ENCODE measurements around the gene RNGTT. TPM values are rescaled to one million over a fixed set of nuclear protein-coding genes. Genes with fewer than 3 reads are reported as not detected.

Gene RNGTT
- total RNA-seq, 1 experiment from 2014 or later: 15.2 TPM

- intact Hi-C loops (cut with micrococcal nuclease; ENCODE audit: unreplicated experiment): loop anchor here (1.0 to 10.0 kb wide), 5 partner anchors 939 to 1805 kb away; no protein-coding TSS in a partner anchor
- no peak overlapping the region for H3K4me3 ChIP-seq
- no peaks in the 10 kb centered on the region for H3K79me2 ChIP-seq (ENCODE audit: low read depth)
- H3K9me3 ChIP-seq (ENCODE audit: insufficient read depth, low read depth): no peaks in the 10 kb centered on the region
- no peaks in the 10 kb centered on the region for H3K4me1 ChIP-seq (replicated peaks; ENCODE audit: insufficient read depth)
- no peaks in the 10 kb centered on the region for H3K27me3 ChIP-seq (ENCODE audit: insufficient read depth, low read depth)
- POLR2A ChIA-PET (ENCODE audit: unreplicated experiment): no interaction called here
- H3F3A ChIP-seq (ENCODE audit: insufficient read depth, low read depth): no peaks in the 10 kb centered on the region
- peaks cover 4% of the 10 kb centered on the region for H4K20me1 ChIP-seq (ENCODE audit: insufficient read depth)
- no peak for DNase-seq
- no peak overlapping the region for H3K27ac ChIP-seq
- CTCF ChIA-PET: interaction anchor here (0.6 kb wide), 2 partner anchors 41 to 245 kb away, joined by 4 read pairs; no protein-coding TSS in a partner anchor
- no peaks in the 10 kb centered on the region for H3K36me3 ChIP-seq (ENCODE audit: low read depth)
- TF ChIP-seq EZH2 (IDR thresholded peaks at IDR 0.05; ENCODE audit: low read depth): no peak
- no peak for TF ChIP-seq CTCF (conservative IDR thresholded peaks at IDR 0.05)
- no peak overlapping the region for H3K4me2 ChIP-seq
- H2AFZ ChIP-seq: no peak overlapping the region
- no TSS peak for BruUV-seq (replicated peaks)
- H3K9me2 ChIP-seq (ENCODE audit: insufficient read depth): no peaks in the 10 kb centered on the region
Measured at GRCh38 chr6:88869263-88870020, 94.0 kb downstream of the RNGTT start.

DNA sequence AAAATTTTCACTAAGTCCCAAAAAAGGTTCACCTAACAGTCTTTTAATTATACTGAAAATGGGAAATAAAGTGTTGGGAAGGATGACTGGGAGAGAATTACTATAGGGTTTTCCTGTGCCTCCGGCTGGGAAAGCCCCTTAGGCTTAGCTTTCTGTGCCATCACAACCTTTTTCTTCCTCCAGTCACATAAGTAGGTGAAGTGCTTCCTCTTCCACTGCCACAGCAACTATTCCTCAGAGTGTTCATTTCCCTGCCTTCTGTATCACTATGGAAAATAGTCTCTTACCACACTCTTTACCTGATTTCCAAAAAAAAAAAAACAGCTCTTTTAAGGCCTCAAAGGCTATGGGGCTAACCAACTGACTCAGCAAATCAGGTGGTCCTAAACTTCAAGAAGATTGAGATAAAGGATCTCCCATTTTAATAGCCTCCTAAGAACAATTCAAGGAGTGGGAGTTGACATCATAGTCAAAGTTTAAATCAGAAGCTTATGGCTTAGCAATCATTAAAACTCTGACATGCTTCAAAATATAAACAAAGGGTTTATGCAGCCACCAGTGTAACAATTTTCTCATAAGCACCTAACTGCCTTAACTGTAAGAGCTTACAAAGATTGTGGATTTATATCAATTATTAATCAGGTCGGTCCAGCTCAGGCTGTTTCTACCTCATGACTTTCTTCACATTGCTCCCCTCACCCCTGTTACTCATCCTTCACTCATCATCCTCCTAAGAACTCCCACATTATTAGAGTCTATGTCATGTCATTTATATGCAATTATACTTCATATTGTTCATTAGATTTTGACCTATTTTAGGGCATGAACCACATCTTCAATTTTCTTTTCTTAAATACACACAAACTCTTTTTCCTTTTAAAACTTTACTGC is 95.3 kb downstream of the RNGTT start:
- Histone ChIP-seq H3K4me3 (no peak overlapping the region), H2AFZ (no peak overlapping the region), H3K9me2 (ENCODE audit: insufficient read depth) (no peaks in the 10 kb centered on the region), H3F3A (ENCODE audit: insufficient read depth, low read depth) (no peaks in the 10 kb centered on the region), H4K20me1 (ENCODE audit: insufficient read depth) (peaks cover 4% of the 10 kb centered on the region), H3K27me3 (ENCODE audit: insufficient read depth, low read depth) (no peaks in the 10 kb centered on the region), H3K9me3 (ENCODE audit: insufficient read depth, low read depth) (no peaks in the 10 kb centered on the region), H3K4me2 (no peak overlapping the region), H3K36me3 (ENCODE audit: low read depth) (no peaks in the 10 kb centered on the region), H3K4me1 (replicated peaks; ENCODE audit: insufficient read depth) (no peaks in the 10 kb centered on the region), H3K27ac (no peak overlapping the region), H3K79me2 (ENCODE audit: low read depth) (no peaks in the 10 kb centered on the region)
- CTCF ChIA-PET: interaction anchor here (0.5 kb wide), 1 partner anchor 709 kb away, joined by 3 read pairs; no protein-coding TSS in a partner anchor
- intact Hi-C loops (cut with micrococcal nuclease; ENCODE audit: unreplicated experiment): loop anchor here (10.0 kb wide), 1 partner anchor 1733 kb away; no protein-coding TSS in a partner anchor
- TF ChIP-seq EZH2 (IDR thresholded peaks at IDR 0.05; ENCODE audit: low read depth): no peak
- no peak for TF ChIP-seq CTCF (conservative IDR thresholded peaks at IDR 0.05)
- POLR2A ChIA-PET (ENCODE audit: unreplicated experiment): interaction anchor here (0.5 kb wide), 1 partner anchor 644 kb away, joined by 4 read pairs; no protein-coding TSS in a partner anchor
- DNase-seq: no peak
- no TSS peak for BruUV-seq (replicated peaks)

- intact Hi-C loops (cut with micrococcal nuclease; ENCODE audit: unreplicated experiment): loop anchor here (10.0 kb wide), 1 partner anchor 1732 kb away; no protein-coding TSS in a partner anchor
- H3F3A ChIP-seq (ENCODE audit: insufficient read depth, low read depth): no peaks in the 10 kb centered on the region
- H3K79me2 ChIP-seq (ENCODE audit: low read depth): no peaks in the 10 kb centered on the region
- peaks cover 4% of the 10 kb centered on the region for H4K20me1 ChIP-seq (ENCODE audit: insufficient read depth)
- BruUV-seq (replicated peaks): no TSS peak
- H3K36me3 ChIP-seq (ENCODE audit: low read depth): no peaks in the 10 kb centered on the region
- CTCF ChIA-PET: no interaction called here
- TF ChIP-seq CTCF (conservative IDR thresholded peaks at IDR 0.05) (no peak), EZH2 (IDR thresholded peaks at IDR 0.05; ENCODE audit: low read depth) (no peak)
- H3K4me2 ChIP-seq: no peak overlapping the region
- H3K4me1 ChIP-seq (replicated peaks; ENCODE audit: insufficient read depth): no peaks in the 10 kb centered on the region
- DNase-seq: no peak
- POLR2A ChIA-PET (ENCODE audit: unreplicated experiment): no interaction called here
- H3K9me2 ChIP-seq (ENCODE audit: insufficient read depth): no peaks in the 10 kb centered on the region
- no peak overlapping the region for H3K27ac ChIP-seq
- no peaks in the 10 kb centered on the region for H3K9me3 ChIP-seq (ENCODE audit: insufficient read depth, low read depth)
- H2AFZ ChIP-seq: no peak overlapping the region
- no peak overlapping the region for H3K4me3 ChIP-seq
- H3K27me3 ChIP-seq (ENCODE audit: insufficient read depth, low read depth): no peaks in the 10 kb centered on the region
Measured at GRCh38 chr6:88866856-88867255, 96.6 kb downstream of the RNGTT start.
